Stomach (tissue), 9 donors: Measurements from ENCODE around the gene ALB. TPM values are rescaled to one million over a fixed set of nuclear protein-coding genes. Genes with fewer than 3 reads are reported as not detected.

Experiments used
- DNase-seq, 2 donors: peaks; one replicate each; pipeline versions ENCODE4 v3.0.0 to v3.0.0-alpha.2; 2013 to 2019
- H3K27ac ChIP-seq, 5 donors: fragments of 200-600 bp in 4 of 5; sonication (generic) in 4 of 5; one replicate each; pipeline ENCODE4 v1.5.1; 2013 to 2019; ENCODE audit warnings: mild to moderate bottlenecking in 1 of 5, moderate library complexity in 1 of 5
- H3K27me3 ChIP-seq, 3 donors: fragments of 200-600 bp; sonication (generic); one replicate each; pipeline ENCODE4 v1.5.1; 2017 to 2019; ENCODE audit warnings: mixed run types in 1 of 3
- H3K36me3 ChIP-seq, 4 donors: fragments of 200-600 bp; sonication (generic); 1 replicate in 3 of 4; 2 replicates in 1 of 4; pipeline ENCODE4 v1.5.1; 2016 to 2019
- H3K4me1 ChIP-seq, 4 donors: fragments of 200-600 bp; sonication (generic); one replicate each; pipeline ENCODE4 v1.5.1; 2016 to 2019
- H3K4me3 ChIP-seq, 4 donors: fragments of 200-600 bp; sonication (generic) in 3 of 4; one replicate each; pipeline ENCODE4 v1.5.1; 2016 to 2019; ENCODE audit warnings: mild to moderate bottlenecking in 1 of 4
- H3K9me3 ChIP-seq, 4 donors: fragments of 200-600 bp; sonication (generic); one replicate each; pipeline ENCODE4 v1.5.1; 2016 to 2019
- CTCF ChIP-seq, 7 experiments: fragments of 450-650 bp in 4 of 7; fragments of 200-600 bp in 3 of 7; sonication (generic) in 3 of 7; IDR thresholded peaks; one replicate each; pipeline ENCODE4 v1.5.1; 2016 to 2019; ENCODE audit warnings: antibody characterized with exemption in 7 of 7, control low read depth in 2 of 7, mild to moderate bottlenecking in 1 of 7
- EP300 ChIP-seq: sonication (generic); formaldehyde crosslinking; IDR thresholded peaks from one replicate; pipeline ENCODE4 v1.6.1; 2017; ENCODE audit warnings: antibody characterized with exemption
- POLR2A ChIP-seq, 4 donors: fragments of 450-650 bp; IDR thresholded peaks; one replicate each; pipeline ENCODE4 v1.6.1; 2016; ENCODE audit warnings: antibody characterized with exemption in 4 of 4, control low read depth in 2 of 4, mild to moderate bottlenecking in 1 of 4, moderate library complexity in 1 of 4
- POLR2AphosphoS5 ChIP-seq, 3 donors: sonication (generic); formaldehyde crosslinking; IDR thresholded peaks; one replicate each; pipeline ENCODE4 v1.6.1; 2016; ENCODE audit warnings: antibody characterized with exemption in 3 of 3
- WGBS, 5 donors: extraction: QIAGEN DNeasy Blood & Tissue Kit in 3 of 5; methylation state at CpG; one replicate each; pipeline versions ENCODE4 v1.1.5 to v1.1.7; 2013 to 2018; 5-methylcytosine and 5-hydroxymethylcytosine counted together
- intact Hi-C: fragments of 100-400 bp; cut with DNase I; formaldehyde crosslinking; loops from one replicate; pipeline ENCODE4 v1.15.1; 2023; ENCODE audit warnings: low total_unique reads
- polyA plus RNA-seq, 3 donors: library from polyadenylated mRNA; stranded (reverse); fragments of 200-250 nt; gene quantifications; one replicate each; pipeline ENCODE4 v1.2.3, GENCODE V29; 2013
- total RNA-seq, 5 donors: library from RNA; depleted of rRNA; stranded (reverse); fragments of >200 nt; gene quantifications; one replicate each; pipeline versions ENCODE4 v1.1.0 to v1.2.3, GENCODE V29; 2014 to 2016
- donor health status: healthy with polysubstance abuse.
- donor health status: Bipolar disorder and iron deficiency.
- donor health status: healthy.

ALB gene
- total and polyA plus RNA-seq, 8 donors: 0.48 to 101 (median 3.0) TPM; not detected in 4

GRCh38 chr4:73421708-73422457 lies 17.8 kb downstream of the ALB start:
- intact Hi-C loops: no loop called here
- DNase-seq: no peak
- Histone ChIP-seq H3K27me3 (no peaks in the 10 kb centered on the region), H3K36me3 (no peaks in the 10 kb centered on the region), H3K4me1 (no peaks in the 10 kb centered on the region), H3K4me3 (no peak overlapping the region), H3K9me3 (no peaks in the 10 kb centered on the region), H3K27ac (no peak overlapping the region)
- TF ChIP-seq EP300 (no peak), CTCF (IDR thresholded peaks at IDR 0.05) (no peak), POLR2A (IDR thresholded peaks at IDR 0.05) (no peak), POLR2AphosphoS5 (IDR thresholded peaks at IDR 0.05) (no peak)

GRCh38 chr4:73422458-73422752 lies 18.3 kb downstream of the ALB start:
- WGBS, 5 donors: 65 to 85% (median 72%) methylated on average over 4 of the region's 4 CpGs
- TF ChIP-seq CTCF (IDR thresholded peaks at IDR 0.05) (no peak), POLR2A (IDR thresholded peaks at IDR 0.05) (no peak), POLR2AphosphoS5 (IDR thresholded peaks at IDR 0.05) (no peak), EP300 (no peak)

GRCh38 chr4:73423184-73423583 lies 19.1 kb downstream of the ALB start:
- intact Hi-C loops: no loop called here
- TF ChIP-seq POLR2AphosphoS5 (IDR thresholded peaks at IDR 0.05) (no peak), POLR2A (IDR thresholded peaks at IDR 0.05) (no peak), EP300 (no peak), CTCF (IDR thresholded peaks at IDR 0.05) (no peak)
- H3K36me3 ChIP-seq: no peaks in the 10 kb centered on the region
- no peaks in the 10 kb centered on the region for H3K27me3 ChIP-seq
- H3K9me3 ChIP-seq: no peaks in the 10 kb centered on the region
- DNase-seq: no peak
- H3K4me3 ChIP-seq: no peak overlapping the region
- H3K4me1 ChIP-seq: no peaks in the 10 kb centered on the region
- no peak overlapping the region for H3K27ac ChIP-seq

More at GRCh38 chr4:73422458-73422752, 18.3 kb downstream of the ALB start:
- Histone ChIP-seq H3K9me3 (no peaks in the 10 kb centered on the region), H3K36me3 (no peaks in the 10 kb centered on the region), H3K4me1 (no peaks in the 10 kb centered on the region), H3K27me3 (no peaks in the 10 kb centered on the region), H3K27ac (no peak overlapping the region), H3K4me3 (no peak overlapping the region)
- intact Hi-C loops: no loop called here
- no peak for DNase-seq

GRCh38 chr4:73426666-73427065 lies 22.6 kb downstream of the ALB start:
- no peaks in the 10 kb centered on the region for H3K4me1 ChIP-seq
- DNase-seq: no peak
- no peak overlapping the region for H3K4me3 ChIP-seq
- no peaks in the 10 kb centered on the region for H3K36me3 ChIP-seq
- no peak overlapping the region for H3K27ac ChIP-seq
- H3K27me3 ChIP-seq: no peaks in the 10 kb centered on the region
- no peaks in the 10 kb centered on the region for H3K9me3 ChIP-seq
- intact Hi-C loops: no loop called here
- 71 to 85% (median 73%) methylated on average over 3 of the region's 3 CpGs for WGBS, 5 donors
- TF ChIP-seq POLR2AphosphoS5 (IDR thresholded peaks at IDR 0.05): no peak
- TF ChIP-seq CTCF (IDR thresholded peaks at IDR 0.05): no peak
- TF ChIP-seq EP300: no peak
- no peak for TF ChIP-seq POLR2A (IDR thresholded peaks at IDR 0.05)
